IPS-18c (cell line): ENCODE results near the gene MINDY3.

ENCODE experiments used
- H3K4me3 ChIP-seq: 2 replicates; pipeline ENCODE4 v1.7.0; 2013; ENCODE audit warnings: low read depth, mild to moderate bottlenecking, low read length, moderate library complexity; ENCODE audit not compliant: insufficient read depth
- H3K9me3 ChIP-seq: one replicate; pipeline ENCODE4 v1.6.1; 2013; ENCODE audit warnings: mild to moderate bottlenecking, low read length, moderate library complexity; ENCODE audit not compliant: control insufficient read depth, insufficient read depth

The MINDY3 gene

DNA sequence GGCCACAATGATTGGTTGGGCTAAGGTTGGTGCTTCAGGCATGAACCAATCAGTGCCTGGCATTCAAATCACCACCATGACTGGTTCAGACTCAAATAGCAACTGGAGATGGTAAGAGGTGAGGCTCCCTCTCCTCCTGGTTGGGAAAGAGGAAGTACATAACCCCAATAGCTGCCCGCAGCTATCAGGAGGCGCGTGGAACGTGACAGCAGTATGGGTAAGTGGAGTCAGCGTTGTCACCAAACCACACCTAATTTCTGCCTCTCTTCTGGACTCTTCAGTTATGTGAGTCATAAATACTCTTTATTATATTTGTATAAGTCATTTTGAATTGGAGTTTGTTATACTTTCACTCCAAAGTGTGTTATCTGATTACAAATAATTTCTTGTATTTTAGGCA, 122.7 kb downstream of the MINDY3 start:
- Histone ChIP-seq H3K9me3 (peaks cover 2% of the 10 kb centered on the region), H3K4me3 (no peak overlapping the region)

GRCh38 chr10:15735763-15736162, 124.5 kb downstream of the MINDY3 start:
- Histone ChIP-seq H3K9me3 (peaks cover 2% of the 10 kb centered on the region), H3K4me3 (no peak overlapping the region)

DNA sequence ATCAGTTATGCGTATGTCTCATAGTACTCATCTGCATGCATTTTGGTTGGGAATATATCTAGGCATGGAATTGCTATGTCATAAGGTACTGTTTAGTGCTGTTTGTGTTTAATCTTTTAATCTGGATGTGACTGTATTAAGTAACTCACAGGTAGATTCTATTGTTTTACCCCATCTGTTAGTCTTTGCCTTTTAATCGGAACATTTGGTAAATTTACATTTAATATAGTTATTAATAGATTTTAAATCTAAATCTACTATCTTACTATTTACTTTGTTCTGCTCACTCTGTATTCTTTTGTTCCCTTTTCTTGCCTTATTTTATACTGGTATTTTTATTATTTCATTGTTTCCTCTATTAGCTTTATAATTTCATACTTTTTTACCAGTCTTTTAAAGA, 130.0 kb downstream of the MINDY3 start:
- Histone ChIP-seq H3K4me3 (no peak overlapping the region), H3K9me3 (peaks cover 2% of the 10 kb centered on the region)

DNA sequence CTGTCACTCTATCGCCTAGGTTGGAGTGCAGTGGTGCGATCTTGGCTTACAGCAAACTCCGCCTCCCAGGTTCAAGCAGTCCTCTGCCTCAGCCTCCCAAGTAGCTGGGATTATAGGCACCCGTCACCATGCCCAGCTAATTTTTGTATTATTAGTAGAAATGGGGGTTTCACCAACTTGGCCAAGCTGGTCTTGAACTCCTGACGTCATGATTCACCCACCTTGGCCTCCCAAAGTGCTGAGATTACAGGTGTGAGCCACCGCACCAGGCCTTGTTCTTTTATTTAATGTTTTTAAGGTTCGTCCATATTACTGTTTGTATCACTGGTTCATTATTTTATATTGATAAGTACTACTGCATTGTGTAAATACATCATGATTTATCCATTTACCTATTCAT, 130.4 kb downstream of the MINDY3 start:
- Histone ChIP-seq H3K9me3 (no peaks in the 10 kb centered on the region), H3K4me3 (no peak overlapping the region)
